Stimulated activated CD4-positive, alpha-beta T cell treated with anti-CD3 and anti-CD28 coated beads, TNF-alpha, amount 100 ng/mL, for 48 hours (primary cell): ENCODE measurements around the gene SLC6A4.
"Not testable (repeated sequence)": the region's sequence is repeated elsewhere in the genome, so short reads cannot be mapped to it uniquely, and the experiment has no call there.

Experiments
- DNase-seq, 3 donors: peaks; one replicate each; pipeline ENCODE4 v3.0.0-alpha.2; 2020; ENCODE audit warnings: low read depth in 3 of 3

SLC6A4 gene

GRCh38 chr17:30238387-30239088 is 3.0 kb upstream of the SLC6A4 start:
- DNase-seq, result no peak

- no peak for DNase-seq
Measured at GRCh38 chr17:30238003-30238344, 2.5 kb upstream of the SLC6A4 start.

- no peak for DNase-seq
Measured at GRCh38 chr17:30237296-30238002, 2.0 kb upstream of the SLC6A4 start.

GRCh38 chr17:30236766-30237165 is 1.3 kb upstream of the SLC6A4 start:
- no peak for DNase-seq

GRCh38 chr17:30236297-30236624 is 764 bp upstream of the SLC6A4 start:
- DNase-seq, result no peak

- no peak for DNase-seq
Measured at GRCh38 chr17:30234964-30235363, 533 bp downstream of the SLC6A4 start.

GRCh38 chr17:30234296-30234695 is 1.2 kb downstream of the SLC6A4 start:
- no peak for DNase-seq

GRCh38 chr17:30232824-30233427 is 2.6 kb downstream of the SLC6A4 start:
- DNase-seq, result no peak

- DNase-seq, result no peak
Measured at GRCh38 chr17:30232015-30232823, 3.3 kb downstream of the SLC6A4 start.

- no peak for DNase-seq
Measured at GRCh38 chr17:30230596-30231125, 4.8 kb downstream of the SLC6A4 start.

- not testable (repeated sequence) for DNase-seq
Measured at GRCh38 chr17:30230009-30230408, 5.5 kb downstream of the SLC6A4 start.

- DNase-seq, result no peak
Measured at GRCh38 chr17:30229012-30229411, 6.5 kb downstream of the SLC6A4 start.

GRCh38 chr17:30228011-30228410 is 7.5 kb downstream of the SLC6A4 start:
- no peak for DNase-seq

GRCh38 chr17:30226878-30227277 is 8.6 kb downstream of the SLC6A4 start:
- no peak for DNase-seq

- DNase-seq, result no peak
Measured at GRCh38 chr17:30225919-30226553, 9.5 kb downstream of the SLC6A4 start.

- DNase-seq, result no peak
Measured at GRCh38 chr17:30225112-30225511, 10.4 kb downstream of the SLC6A4 start.

GRCh38 chr17:30224419-30224960 is 11.0 kb downstream of the SLC6A4 start:
- no peak for DNase-seq

GRCh38 chr17:30222721-30223175 is 12.7 kb downstream of the SLC6A4 start:
- no peak for DNase-seq

- no peak for DNase-seq
Measured at GRCh38 chr17:30222251-30222650, 13.2 kb downstream of the SLC6A4 start.

- DNase-seq, result no peak
Measured at GRCh38 chr17:30221346-30221745, 14.2 kb downstream of the SLC6A4 start.

- DNase-seq, result no peak
Measured at GRCh38 chr17:30220414-30220813, 15.1 kb downstream of the SLC6A4 start.
